HepG2 (cell line): ENCODE measurements around the gene TLE2. TPM values are rescaled to one million over a fixed set of nuclear protein-coding genes. Genes with fewer than 3 reads are reported as not detected.

Experiments used
- ATAC-seq: fragments of 200-7000 bp; cut with Tn5 transposase; 3 replicates; pipeline ENCODE4 v1.9.1; 2020; ENCODE audit warnings: mild to moderate bottlenecking, moderate library complexity
- BruUV-seq: library from RNA; stranded (reverse); fragments of 400-500 nt; replicated peaks from 2 replicates; lab custom pipeline; 2021; lab: Mats Ljungman, UMichigan
- CTCF ChIA-PET: fragments of 300-600 bp; formaldehyde crosslinking; extraction: SDS; loops from one replicate; lab custom pipeline; 2021; ENCODE audit warnings: low total read pairs, inconsistent platforms, low intra/inter-chr PET ratio; lab: Yijun Ruan, JAX
- POLR2A ChIA-PET: fragments of 350-600 bp; sonication (Branson Sonifier 250); formaldehyde crosslinking; loops from one replicate; lab custom pipeline; 2020; ENCODE audit warnings: antibody characterized with exemption, inconsistent platforms; lab: Yijun Ruan, JAX
- DNase-seq: peaks from one replicate; pipeline ENCODE4 v3.0.0-alpha.2; 2015; ENCODE audit warnings: low spot score
- FAIRE-seq: peaks from 3 replicates; lab custom pipeline; 2011; peaks lifted over from hg19 to GRCh38; lab: Jason Lieb, UNC
- H2AFZ ChIP-seq: one replicate; pipeline ENCODE4 v1.6.1; 2011; ENCODE audit warnings: low read length, inconsistent platforms
- H3K27ac ChIP-seq: fragments of 300-600 bp; 3 replicates; pipeline ENCODE4 v1.8.0; 2011; ENCODE audit warnings: mixed run types, mild to moderate bottlenecking, mixed read lengths, low read length, inconsistent platforms; ENCODE audit not compliant: insufficient read depth; ENCODE audit errors: extremely low read length
- H3K27me3 ChIP-seq, 2 experiments: fragments of 200-600 bp in 1 of 2; 2 replicates in 1 of 2; 3 replicates in 1 of 2; pipeline versions ENCODE4 v1.6.0 to v1.8.0; 2011; ENCODE audit warnings: low read length in 2 of 2, mild to moderate bottlenecking in 2 of 2, moderate library complexity in 2 of 2, inconsistent platforms in 1 of 2; ENCODE audit not compliant: insufficient read depth in 2 of 2, control insufficient read depth in 1 of 2
- H3K36me3 ChIP-seq, 2 experiments: fragments of 200-600 bp in 1 of 2; replicated peaks in 1 of 2; 2 replicates in 1 of 2; 3 replicates in 1 of 2; pipeline versions ENCODE4 v1.5.1 to v1.8.0; 2011; ENCODE audit warnings: low read length in 2 of 2, inconsistent platforms in 1 of 2; ENCODE audit not compliant: insufficient read depth in 2 of 2, control insufficient read depth in 1 of 2
- H3K4me1 ChIP-seq: 2 replicates; pipeline ENCODE4 v1.5.1; 2012; ENCODE audit warnings: low read length, inconsistent platforms; ENCODE audit not compliant: insufficient read depth
- H3K4me2 ChIP-seq: 2 replicates; pipeline ENCODE4 v1.6.0; 2011; ENCODE audit warnings: low read depth, low read length, inconsistent platforms
- H3K4me3 ChIP-seq, 3 experiments: fragments of 200-600 bp in 1 of 3; sonication (generic), shearing (Covaris generic) in 1 of 3; replicated peaks in 1 of 3; 2 replicates each; pipeline ENCODE4 v1.5.1; 2011 to 2016; ENCODE audit warnings: low read length in 3 of 3, inconsistent platforms in 2 of 3, low read depth in 2 of 3, mild to moderate bottlenecking in 2 of 3, control low read depth in 1 of 3, mixed read lengths in 1 of 3; ENCODE audit not compliant: insufficient read depth in 1 of 3
- H3K79me2 ChIP-seq: one replicate; pipeline ENCODE4 v1.6.1; 2011; ENCODE audit warnings: low read length, inconsistent platforms; ENCODE audit not compliant: insufficient read depth
- H3K9ac ChIP-seq: 2 replicates; pipeline ENCODE4 v1.6.0; 2011; ENCODE audit warnings: mild to moderate bottlenecking, low read depth, low read length, inconsistent platforms; ENCODE audit not compliant: insufficient read depth
- H3K9me3 ChIP-seq: 2 replicates; pipeline ENCODE4 v1.5.1; 2012; ENCODE audit warnings: mild to moderate bottlenecking, low read length
- H4K20me1 ChIP-seq: 2 replicates; pipeline ENCODE4 v1.6.0; 2011; ENCODE audit warnings: inconsistent platforms, mild to moderate bottlenecking, low read length, moderate library complexity; ENCODE audit not compliant: insufficient read depth
- GTF2F1 ChIP-seq: fragments of 150-350 bp; IDR thresholded peaks from 2 replicates; pipeline ENCODE4 v1.6.1; 2014; ENCODE audit warnings: low read length
- KDM3A ChIP-seq: IDR thresholded peaks from 2 replicates; pipeline ENCODE4 v1.6.1; 2018; ENCODE audit warnings: low read depth, missing compliant biosample characterization
- NONO ChIP-seq, 2 experiments: fragments of 450-650 bp in 1 of 2; sonication (generic) in 1 of 2; formaldehyde crosslinking in 1 of 2; IDR thresholded peaks in 1 of 2; conservative IDR thresholded peaks in 1 of 2; 2 replicates each; pipeline versions ENCODE4 v1.6.1 to v1.8.0; 2017 to 2022; ENCODE audit warnings: mild to moderate bottlenecking in 1 of 2, missing genetic modification reagents in 1 of 2, moderate library complexity in 1 of 2
- RNF2 ChIP-seq: fragments of 450-650 bp; conservative IDR thresholded peaks from 2 replicates; pipeline ENCODE4 v1.6.1; 2016; ENCODE audit warnings: low read depth
- SIX4 ChIP-seq: sonication (generic); formaldehyde crosslinking; IDR thresholded peaks from 2 replicates; pipeline ENCODE4 v1.4.0; 2020; ENCODE audit warnings: missing genetic modification reagents
- ZNF230 ChIP-seq: sonication (generic); formaldehyde crosslinking; IDR thresholded peaks from 2 replicates; pipeline ENCODE4 v1.4.0; 2020; ENCODE audit warnings: mild to moderate bottlenecking, missing genetic modification reagents
- ZNF816 ChIP-seq: sonication (generic); formaldehyde crosslinking; IDR thresholded peaks from 2 replicates; pipeline ENCODE4 v1.8.0; 2022; ENCODE audit warnings: missing genetic modification reagents, mild to moderate bottlenecking, borderline replicate concordance
- WGBS: methylation state at CpG from one replicate; pipeline ENCODE4 v1.1.6; 2017; ENCODE audit warnings: low lambda C conversion rate; 5-methylcytosine and 5-hydroxymethylcytosine counted together
- in situ Hi-C: cut with HindIII; loops from 2 replicates; pipeline ENCODE4 v1.10.0; 2017; ENCODE audit warnings: low pct_unique_long_range_greater_than_20kb; ENCODE audit not compliant: extremely low pct_ligation_motif_present
- intact Hi-C: fragments of 100-400 bp; cut with micrococcal nuclease; formaldehyde crosslinking; loops from one replicate; pipeline ENCODE4 v1.10.0; 2022; ENCODE audit not compliant: unreplicated experiment
- polyA plus RNA-seq, 8 experiments: library from polyadenylated mRNA; depleted of rRNA in 3 of 8; stranded (reverse) in 7 of 8; unstranded in 1 of 8; fragments of >200 nt; fragmentation: Illumina TruSeq in 4 of 8; extraction: Trizol in 4 of 8; gene quantifications; 2 replicates each; pipeline versions ENCODE4 v1.2.1 to v1.2.3, GENCODE V29; 2011 to 2016; ENCODE audit warnings: low read depth in 4 of 8, missing spikeins in 1 of 8, mixed read lengths in 1 of 8; ENCODE audit not compliant: insufficient read depth in 1 of 8
- total RNA-seq, 5 experiments: library from RNA; depleted of rRNA; stranded (reverse); fragments of >200 nt; fragmentation: Illumina TruSeq; extraction: Trizol; gene quantifications; 2 replicates each; pipeline ENCODE4 v1.2.3, GENCODE V29; 2016; ENCODE audit warnings: low read depth in 1 of 5
- TF ChIP-seq, protein P1 (sequence below): IDR thresholded peaks from 2 replicates; pipeline ENCODE4 v1.6.1; 2018; ENCODE audit warnings: missing genetic modification reagents
- TF ChIP-seq, protein P2 (sequence below): sonication (generic); formaldehyde crosslinking; IDR thresholded peaks from 2 replicates; pipeline ENCODE4 v1.4.0; 2020; ENCODE audit warnings: missing genetic modification reagents, borderline replicate concordance
- TF ChIP-seq, protein P3 (sequence below): sonication (generic); formaldehyde crosslinking; IDR thresholded peaks from 2 replicates; pipeline ENCODE4 v1.8.1; 2023; ENCODE audit warnings: mild to moderate bottlenecking, missing genetic modification reagents, borderline replicate concordance
- TF ChIP-seq, protein P4 (sequence below): sonication (generic); formaldehyde crosslinking; IDR thresholded peaks from 2 replicates; pipeline ENCODE4 v1.5.0; 2020; ENCODE audit warnings: mild to moderate bottlenecking, missing genetic modification reagents, borderline replicate concordance
- TF ChIP-seq, protein P5 (sequence below): sonication (generic); formaldehyde crosslinking; IDR thresholded peaks from 2 replicates; pipeline ENCODE4 v1.5.0; 2020; ENCODE audit warnings: mild to moderate bottlenecking, missing genetic modification reagents

Gene TLE2
- total and polyA plus RNA-seq, 2 of the 13 experiments (the other 11 are each of a cell fraction or from before 2014, with no cell fraction given) = 0.07 to 0.81 TPM

DNA sequence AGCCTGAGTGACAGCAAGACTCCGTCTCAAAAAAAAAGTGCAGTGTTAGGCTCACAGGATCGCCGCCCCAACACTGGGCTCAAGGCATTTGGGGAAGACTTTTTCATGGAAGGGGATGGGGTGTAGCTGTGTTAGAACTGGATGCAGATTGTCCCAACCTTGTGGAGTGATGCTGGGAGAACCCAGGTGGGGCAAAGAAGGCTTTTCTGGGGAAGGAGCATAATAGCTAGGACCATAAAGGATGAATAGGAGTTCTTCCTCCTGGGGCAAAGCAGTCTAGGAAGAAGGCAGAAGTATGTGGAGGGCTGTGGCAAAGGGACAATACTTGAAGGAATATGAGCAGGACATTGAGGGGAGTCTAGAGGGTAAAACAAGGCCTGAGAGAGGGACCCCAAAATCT, 40.5 kb downstream of the TLE2 start (continued):
- no peak for TF ChIP-seq GTF2F1
- TF ChIP-seq, protein P1, sequence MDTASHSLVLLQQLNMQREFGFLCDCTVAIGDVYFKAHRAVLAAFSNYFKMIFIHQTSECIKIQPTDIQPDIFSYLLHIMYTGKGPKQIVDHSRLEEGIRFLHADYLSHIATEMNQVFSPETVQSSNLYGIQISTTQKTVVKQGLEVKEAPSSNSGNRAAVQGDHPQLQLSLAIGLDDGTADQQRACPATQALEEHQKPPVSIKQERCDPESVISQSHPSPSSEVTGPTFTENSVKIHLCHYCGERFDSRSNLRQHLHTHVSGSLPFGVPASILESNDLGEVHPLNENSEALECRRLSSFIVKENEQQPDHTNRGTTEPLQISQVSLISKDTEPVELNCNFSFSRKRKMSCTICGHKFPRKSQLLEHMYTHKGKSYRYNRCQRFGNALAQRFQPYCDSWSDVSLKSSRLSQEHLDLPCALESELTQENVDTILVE (CRISPR knock-in tag) = no peak
- TF ChIP-seq, protein P2, sequence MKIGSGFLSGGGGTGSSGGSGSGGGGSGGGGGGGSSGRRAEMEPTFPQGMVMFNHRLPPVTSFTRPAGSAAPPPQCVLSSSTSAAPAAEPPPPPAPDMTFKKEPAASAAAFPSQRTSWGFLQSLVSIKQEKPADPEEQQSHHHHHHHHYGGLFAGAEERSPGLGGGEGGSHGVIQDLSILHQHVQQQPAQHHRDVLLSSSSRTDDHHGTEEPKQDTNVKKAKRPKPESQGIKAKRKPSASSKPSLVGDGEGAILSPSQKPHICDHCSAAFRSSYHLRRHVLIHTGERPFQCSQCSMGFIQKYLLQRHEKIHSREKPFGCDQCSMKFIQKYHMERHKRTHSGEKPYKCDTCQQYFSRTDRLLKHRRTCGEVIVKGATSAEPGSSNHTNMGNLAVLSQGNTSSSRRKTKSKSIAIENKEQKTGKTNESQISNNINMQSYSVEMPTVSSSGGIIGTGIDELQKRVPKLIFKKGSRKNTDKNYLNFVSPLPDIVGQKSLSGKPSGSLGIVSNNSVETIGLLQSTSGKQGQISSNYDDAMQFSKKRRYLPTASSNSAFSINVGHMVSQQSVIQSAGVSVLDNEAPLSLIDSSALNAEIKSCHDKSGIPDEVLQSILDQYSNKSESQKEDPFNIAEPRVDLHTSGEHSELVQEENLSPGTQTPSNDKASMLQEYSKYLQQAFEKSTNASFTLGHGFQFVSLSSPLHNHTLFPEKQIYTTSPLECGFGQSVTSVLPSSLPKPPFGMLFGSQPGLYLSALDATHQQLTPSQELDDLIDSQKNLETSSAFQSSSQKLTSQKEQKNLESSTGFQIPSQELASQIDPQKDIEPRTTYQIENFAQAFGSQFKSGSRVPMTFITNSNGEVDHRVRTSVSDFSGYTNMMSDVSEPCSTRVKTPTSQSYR (CRISPR knock-in tag) = no peak
- no peak for TF ChIP-seq ZNF816 (CRISPR knock-in tag)
- TF ChIP-seq KDM3A (CRISPR knock-in tag) = no peak
- TF ChIP-seq, protein P3, sequence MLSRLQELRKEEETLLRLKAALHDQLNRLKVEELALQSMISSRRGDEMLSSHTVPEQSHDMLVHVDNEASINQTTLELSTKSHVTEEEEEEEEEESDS (CRISPR knock-in tag) = no peak
- TF ChIP-seq NONO (IDR thresholded peaks at IDR 0.05) = no peak
- no peak for TF ChIP-seq NONO (CRISPR knock-in tag; conservative IDR thresholded peaks at IDR 0.05)

DNA sequence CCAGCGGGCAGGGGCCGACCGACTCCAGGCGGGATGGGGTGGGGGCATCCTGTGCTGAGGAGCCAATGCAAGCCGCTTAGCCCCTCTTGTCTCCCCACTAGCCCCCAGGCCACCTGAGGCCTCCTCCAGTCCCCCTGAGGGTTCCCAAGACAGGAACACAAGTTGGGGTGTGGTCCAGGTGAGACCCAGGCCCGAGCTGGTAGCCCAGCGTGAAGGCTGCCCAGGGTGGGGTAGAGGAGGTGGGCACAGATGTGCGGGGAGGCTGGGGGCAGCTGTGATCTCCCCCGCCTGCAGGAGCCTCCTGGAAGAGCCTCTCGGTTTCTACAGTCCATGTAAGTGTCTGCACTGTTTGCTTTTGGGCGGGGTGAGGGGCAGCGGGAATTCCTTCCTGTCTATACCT, 41.3 kb downstream of the TLE2 start:
- intact Hi-C loops (no loop called here), in situ Hi-C loops (no loop called here)
- FAIRE-seq (no peak), DNase-seq (no peak), ATAC-seq (no peak)
- H3K36me3 ChIP-seq = no peaks in the 10 kb centered on the region
- peaks cover 35% of the 10 kb centered on the region for H3K4me1 ChIP-seq
- CTCF ChIA-PET = no interaction called here
- no peaks in the 10 kb centered on the region for H3K9me3 ChIP-seq
- H2AFZ ChIP-seq = no peak overlapping the region
- H3K4me2 ChIP-seq = no peak overlapping the region
- WGBS = 0% methylated on average over 1 of the region's 12 CpGs
- no TSS peak for BruUV-seq
- H3K9ac ChIP-seq = no peak overlapping the region
- no peak overlapping the region for H3K4me3 ChIP-seq
- H3K79me2 ChIP-seq = no peaks in the 10 kb centered on the region
- no peak overlapping the region for H3K27ac ChIP-seq
- H3K27me3 ChIP-seq = peaks cover 1 to 47% of the 10 kb centered on the region in 2 experiments; a peak in 4 of 5 replicates
- POLR2A ChIA-PET = no interaction called here
- H4K20me1 ChIP-seq = no peaks in the 10 kb centered on the region
- no peak for TF ChIP-seq ZNF230
- TF ChIP-seq RNF2 = no peak
- TF ChIP-seq, protein P4, sequence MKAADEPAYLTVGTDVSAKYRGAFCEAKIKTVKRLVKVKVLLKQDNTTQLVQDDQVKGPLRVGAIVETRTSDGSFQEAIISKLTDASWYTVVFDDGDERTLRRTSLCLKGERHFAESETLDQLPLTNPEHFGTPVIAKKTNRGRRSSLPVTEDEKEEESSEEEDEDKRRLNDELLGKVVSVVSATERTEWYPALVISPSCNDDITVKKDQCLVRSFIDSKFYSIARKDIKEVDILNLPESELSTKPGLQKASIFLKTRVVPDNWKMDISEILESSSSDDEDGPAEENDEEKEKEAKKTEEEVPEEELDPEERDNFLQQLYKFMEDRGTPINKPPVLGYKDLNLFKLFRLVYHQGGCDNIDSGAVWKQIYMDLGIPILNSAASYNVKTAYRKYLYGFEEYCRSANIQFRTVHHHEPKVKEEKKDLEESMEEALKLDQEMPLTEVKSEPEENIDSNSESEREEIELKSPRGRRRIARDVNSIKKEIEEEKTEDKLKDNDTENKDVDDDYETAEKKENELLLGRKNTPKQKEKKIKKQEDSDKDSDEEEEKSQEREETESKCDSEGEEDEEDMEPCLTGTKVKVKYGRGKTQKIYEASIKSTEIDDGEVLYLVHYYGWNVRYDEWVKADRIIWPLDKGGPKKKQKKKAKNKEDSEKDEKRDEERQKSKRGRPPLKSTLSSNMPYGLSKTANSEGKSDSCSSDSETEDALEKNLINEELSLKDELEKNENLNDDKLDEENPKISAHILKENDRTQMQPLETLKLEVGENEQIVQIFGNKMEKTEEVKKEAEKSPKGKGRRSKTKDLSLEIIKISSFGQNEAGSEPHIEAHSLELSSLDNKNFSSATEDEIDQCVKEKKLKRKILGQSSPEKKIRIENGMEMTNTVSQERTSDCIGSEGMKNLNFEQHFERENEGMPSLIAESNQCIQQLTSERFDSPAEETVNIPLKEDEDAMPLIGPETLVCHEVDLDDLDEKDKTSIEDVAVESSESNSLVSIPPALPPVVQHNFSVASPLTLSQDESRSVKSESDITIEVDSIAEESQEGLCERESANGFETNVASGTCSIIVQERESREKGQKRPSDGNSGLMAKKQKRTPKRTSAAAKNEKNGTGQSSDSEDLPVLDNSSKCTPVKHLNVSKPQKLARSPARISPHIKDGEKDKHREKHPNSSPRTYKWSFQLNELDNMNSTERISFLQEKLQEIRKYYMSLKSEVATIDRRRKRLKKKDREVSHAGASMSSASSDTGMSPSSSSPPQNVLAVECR (CRISPR knock-in tag) = no peak
- no peak for TF ChIP-seq SIX4
- TF ChIP-seq, protein P5, sequence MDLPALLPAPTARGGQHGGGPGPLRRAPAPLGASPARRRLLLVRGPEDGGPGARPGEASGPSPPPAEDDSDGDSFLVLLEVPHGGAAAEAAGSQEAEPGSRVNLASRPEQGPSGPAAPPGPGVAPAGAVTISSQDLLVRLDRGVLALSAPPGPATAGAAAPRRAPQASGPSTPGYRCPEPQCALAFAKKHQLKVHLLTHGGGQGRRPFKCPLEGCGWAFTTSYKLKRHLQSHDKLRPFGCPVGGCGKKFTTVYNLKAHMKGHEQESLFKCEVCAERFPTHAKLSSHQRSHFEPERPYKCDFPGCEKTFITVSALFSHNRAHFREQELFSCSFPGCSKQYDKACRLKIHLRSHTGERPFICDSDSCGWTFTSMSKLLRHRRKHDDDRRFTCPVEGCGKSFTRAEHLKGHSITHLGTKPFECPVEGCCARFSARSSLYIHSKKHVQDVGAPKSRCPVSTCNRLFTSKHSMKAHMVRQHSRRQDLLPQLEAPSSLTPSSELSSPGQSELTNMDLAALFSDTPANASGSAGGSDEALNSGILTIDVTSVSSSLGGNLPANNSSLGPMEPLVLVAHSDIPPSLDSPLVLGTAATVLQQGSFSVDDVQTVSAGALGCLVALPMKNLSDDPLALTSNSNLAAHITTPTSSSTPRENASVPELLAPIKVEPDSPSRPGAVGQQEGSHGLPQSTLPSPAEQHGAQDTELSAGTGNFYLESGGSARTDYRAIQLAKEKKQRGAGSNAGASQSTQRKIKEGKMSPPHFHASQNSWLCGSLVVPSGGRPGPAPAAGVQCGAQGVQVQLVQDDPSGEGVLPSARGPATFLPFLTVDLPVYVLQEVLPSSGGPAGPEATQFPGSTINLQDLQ (CRISPR knock-in tag) = no peak
